ENCODE results near the gene HINT3. TPM values are rescaled to one million over a fixed set of nuclear protein-coding genes. Genes with fewer than 3 reads are reported as not detected.
"Not testable (repeated sequence)": the region's sequence is repeated elsewhere in the genome, so short reads cannot be mapped to it uniquely, and the experiment has no call there.

Gene HINT3
- total RNA-seq = 9.1 TPM

GRCh38 chr6:125956506-125957390 lies at the start of gene HINT3:
TSS of gene HINT3 (plus strand) at chr6:125956770. CDS start at chr6:125956978, 208 bp downstream.
- peak; percentile 91 for ATAC-seq
- peak; percentile 98 for DNase-seq (ENCODE audit: low spot score)

- DNase-seq (ENCODE audit: low spot score) (no peak), ATAC-seq (no peak)
These were observed 46.0 kb upstream of the HINT3 start for GRCh38 chr6:125910527-125910926.

GRCh38 chr6:125911051-125911451 lies 45.5 kb upstream of the HINT3 start:
- ATAC-seq; DNase-seq (ENCODE audit: low spot score): not testable (repeated sequence)

- ATAC-seq; DNase-seq (ENCODE audit: low spot score): not testable (repeated sequence)
These were observed 44.1 kb upstream of the HINT3 start for GRCh38 chr6:125912430-125912829.

- ATAC-seq (no peak), DNase-seq (ENCODE audit: low spot score) (no peak)
These were observed 43.4 kb upstream of the HINT3 start for GRCh38 chr6:125913145-125913544.

GRCh38 chr6:125913864-125914351 lies 42.7 kb upstream of the HINT3 start:
- no peak for DNase-seq (ENCODE audit: low spot score)
- ATAC-seq = no peak

- no peak for ATAC-seq
- DNase-seq (ENCODE audit: low spot score) = no peak
These were observed 38.3 kb upstream of the HINT3 start for GRCh38 chr6:125918230-125918629.

GRCh38 chr6:125918681-125919566 lies 37.6 kb upstream of the HINT3 start:
- peak; percentile 94 for ATAC-seq
- peak; percentile 65 for DNase-seq (ENCODE audit: low spot score)

- ATAC-seq = no peak
- no peak for DNase-seq (ENCODE audit: low spot score)
These were observed 37.0 kb upstream of the HINT3 start for GRCh38 chr6:125919618-125920017.

GRCh38 chr6:125922322-125922860 lies 34.2 kb upstream of the HINT3 start:
- ATAC-seq (no peak), DNase-seq (ENCODE audit: low spot score) (no peak)

- ATAC-seq (peak; percentile 24), DNase-seq (ENCODE audit: low spot score) (no peak)
These were observed 33.1 kb upstream of the HINT3 start for GRCh38 chr6:125923366-125923877.

- DNase-seq (ENCODE audit: low spot score) (no peak), ATAC-seq (no peak)
These were observed 32.4 kb upstream of the HINT3 start for GRCh38 chr6:125924169-125924568.

GRCh38 chr6:125924697-125925358 lies 31.7 kb upstream of the HINT3 start:
- ATAC-seq (no peak), DNase-seq (ENCODE audit: low spot score) (no peak)

GRCh38 chr6:125926711-125927110 lies 29.9 kb upstream of the HINT3 start:
- ATAC-seq (no peak), DNase-seq (ENCODE audit: low spot score) (no peak)

- ATAC-seq = peak; percentile 49
- no peak for DNase-seq (ENCODE audit: low spot score)
These were observed 28.8 kb upstream of the HINT3 start for GRCh38 chr6:125927761-125928160.

GRCh38 chr6:125930765-125931418 lies 25.7 kb upstream of the HINT3 start:
- DNase-seq (ENCODE audit: low spot score) = no peak
- ATAC-seq = peak; percentile 36

GRCh38 chr6:125931733-125932450 lies 24.7 kb upstream of the HINT3 start:
- no peak for ATAC-seq

GRCh38 chr6:125932451-125932795 lies 24.1 kb upstream of the HINT3 start:
- ATAC-seq (no peak), DNase-seq (ENCODE audit: low spot score) (no peak)

More at GRCh38 chr6:125931733-125932450, 24.7 kb upstream of the HINT3 start:
- DNase-seq (ENCODE audit: low spot score) = no peak

GRCh38 chr6:125935520-125935919 lies 21.1 kb upstream of the HINT3 start:
- ATAC-seq; DNase-seq (ENCODE audit: low spot score): not testable (repeated sequence)
